Effector memory CD4-positive, alpha-beta T cell (primary cell): ENCODE results near the gene CEP131.

Experiments used
- DNase-seq, 3 donors: peaks; one replicate each; pipeline ENCODE4 v3.0.0-alpha.2; 2020
- H3K27ac ChIP-seq: 2 replicates; pipeline ENCODE4 v1.7.0; 2013; ENCODE audit warnings: mild to moderate bottlenecking, low read length, moderate library complexity; ENCODE audit not compliant: insufficient read depth, poor library complexity, severe bottlenecking
- H3K27me3 ChIP-seq: replicated peaks from 2 replicates; pipeline ENCODE4 v1.7.0; 2013; ENCODE audit warnings: mild to moderate bottlenecking, low read length; ENCODE audit not compliant: insufficient read depth, control insufficient read depth, poor library complexity, severe bottlenecking
- H3K36me3 ChIP-seq: 2 replicates; pipeline ENCODE4 v1.7.0; 2013; ENCODE audit warnings: mild to moderate bottlenecking, low read length, moderate library complexity; ENCODE audit not compliant: control insufficient read depth, insufficient read depth
- H3K4me1 ChIP-seq: 2 replicates; pipeline ENCODE4 v1.7.0; 2013; ENCODE audit warnings: low read length, mild to moderate bottlenecking; ENCODE audit not compliant: control insufficient read depth, insufficient read depth, poor library complexity, severe bottlenecking
- H3K4me3 ChIP-seq: 2 replicates; pipeline ENCODE4 v1.7.0; 2013; ENCODE audit warnings: low read length, low read depth, mild to moderate bottlenecking; ENCODE audit not compliant: insufficient read depth, poor library complexity, severe bottlenecking
- H3K9me3 ChIP-seq: 2 replicates; pipeline ENCODE4 v1.7.0; 2013; ENCODE audit warnings: mild to moderate bottlenecking, low read length, moderate library complexity; ENCODE audit not compliant: control insufficient read depth

The CEP131 gene

DNA sequence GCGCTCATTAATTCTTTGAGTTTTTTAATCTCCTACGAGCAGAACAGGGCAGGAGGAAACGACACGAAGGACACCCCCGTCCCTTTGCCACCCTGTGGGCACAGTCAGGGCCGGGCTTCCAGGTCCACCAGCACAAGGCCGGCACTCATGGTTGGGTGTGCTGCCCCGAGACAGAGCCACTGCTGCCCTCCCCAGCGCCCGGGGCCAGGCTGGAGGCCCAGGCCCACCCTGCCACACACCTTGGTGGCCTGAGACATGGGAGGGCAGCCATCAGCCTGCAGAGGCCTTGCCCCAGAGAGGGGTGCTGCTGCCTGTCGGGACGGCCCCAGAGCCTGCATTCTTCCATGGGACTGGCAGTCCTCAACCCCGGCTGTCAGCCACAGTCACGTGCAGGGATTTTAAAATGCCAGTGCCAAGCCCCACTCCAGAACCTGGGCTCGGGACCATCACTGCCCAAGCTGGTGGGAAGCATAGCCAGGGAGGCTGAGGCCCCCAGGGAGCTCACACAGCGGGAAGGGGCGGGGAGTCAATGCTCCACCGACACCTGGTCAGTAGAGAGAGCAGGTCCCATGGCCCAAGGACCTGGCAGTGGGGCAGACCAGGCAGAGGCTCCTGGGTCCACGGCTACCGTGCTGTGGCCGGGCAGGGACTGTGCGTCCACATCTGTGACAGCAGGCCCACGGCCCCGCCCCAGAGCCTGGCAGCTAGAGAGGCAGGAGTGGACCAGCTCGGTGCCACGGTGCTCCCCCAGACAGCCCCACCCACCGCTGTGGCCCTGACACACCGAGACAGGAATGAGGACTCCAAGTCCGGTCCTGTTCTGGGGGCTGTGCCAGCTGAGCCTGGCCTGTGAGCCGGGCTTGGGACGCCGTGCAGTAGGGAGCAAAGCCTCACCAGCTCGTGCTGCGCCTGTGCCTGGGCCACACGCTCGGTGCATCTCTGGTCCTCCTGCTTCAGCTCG, 27.5 kb downstream of the CEP131 start:
- Histone ChIP-seq H3K4me1 (no peaks in the 10 kb centered on the region), H3K27me3 (no peaks in the 10 kb centered on the region), H3K9me3 (no peaks in the 10 kb centered on the region), H3K27ac (no peak overlapping the region), H3K4me3 (no peak overlapping the region), H3K36me3 (no peaks in the 10 kb centered on the region)
- no peak for DNase-seq

DNA sequence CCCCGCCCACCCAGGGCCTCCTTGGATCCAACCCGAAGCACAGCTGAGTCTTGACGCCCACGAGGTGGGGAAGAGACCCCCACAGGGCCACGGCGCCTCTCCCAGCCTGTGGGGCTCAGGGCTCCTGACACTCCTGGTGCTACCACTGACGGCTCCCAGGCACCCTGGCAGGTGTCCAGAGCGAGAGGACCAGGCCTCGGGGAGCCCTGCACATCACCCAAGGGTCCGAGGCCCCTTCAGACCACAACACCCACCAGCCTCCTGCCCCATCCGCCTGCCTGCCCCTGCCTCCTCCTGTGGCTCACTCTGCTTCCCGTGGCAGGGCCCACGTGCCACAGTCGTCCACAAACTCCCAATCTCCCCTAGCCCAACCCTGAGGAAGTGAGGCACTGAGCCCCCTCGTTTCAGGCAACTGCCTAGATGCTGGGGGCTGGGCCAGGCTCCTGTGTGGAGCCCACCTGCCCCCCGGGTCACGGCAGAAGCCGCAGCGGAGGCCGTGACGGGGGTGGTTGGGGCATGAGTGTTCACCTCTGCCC, 28.5 kb downstream of the CEP131 start:
- Histone ChIP-seq H3K4me1 (no peaks in the 10 kb centered on the region), H3K4me3 (no peak overlapping the region), H3K9me3 (no peaks in the 10 kb centered on the region), H3K27ac (no peak overlapping the region), H3K27me3 (no peaks in the 10 kb centered on the region), H3K36me3 (no peaks in the 10 kb centered on the region)
- no peak for DNase-seq

DNA sequence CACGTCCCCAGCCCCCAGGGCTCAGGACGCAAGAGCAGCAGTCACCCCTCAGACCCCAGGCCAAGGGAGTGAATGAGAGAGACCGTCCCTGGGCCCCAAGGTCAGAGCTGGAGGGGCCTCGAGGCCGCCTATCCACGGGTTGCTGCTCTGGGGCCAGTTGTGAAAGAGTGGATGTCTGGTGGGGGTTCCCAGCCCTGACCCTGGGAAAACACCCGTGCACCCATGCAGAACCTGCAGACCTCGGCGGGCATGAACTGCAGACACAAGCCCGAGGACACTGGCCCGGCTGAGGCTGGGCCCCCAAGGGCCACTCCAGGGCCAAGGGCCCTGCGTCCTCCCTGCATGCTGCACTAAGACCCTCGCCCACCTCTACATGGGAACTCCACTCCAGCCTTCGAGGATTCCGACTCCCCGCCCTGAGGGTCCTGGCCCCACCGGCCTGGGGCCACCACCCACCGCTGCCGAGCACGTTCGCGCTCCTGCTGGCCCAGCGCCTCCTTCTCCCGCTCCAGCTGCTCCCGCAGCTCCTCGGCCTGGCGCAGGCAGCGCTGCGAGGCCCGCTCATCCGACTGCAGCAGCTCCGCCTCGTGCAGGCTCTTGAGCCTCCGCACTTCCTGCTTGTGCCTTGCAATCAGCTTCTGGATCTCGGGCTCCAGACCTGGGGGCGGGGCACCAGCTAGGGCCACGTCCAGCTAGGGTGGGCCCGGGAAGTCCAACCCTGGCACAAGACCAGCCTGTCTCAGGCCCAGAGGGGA, 29.1 kb downstream of the CEP131 start:
- H3K4me3 ChIP-seq: no peak overlapping the region
- DNase-seq: no peak
- no peaks in the 10 kb centered on the region for H3K36me3 ChIP-seq
- no peak overlapping the region for H3K27ac ChIP-seq
- no peaks in the 10 kb centered on the region for H3K4me1 ChIP-seq
- H3K9me3 ChIP-seq: no peaks in the 10 kb centered on the region
- H3K27me3 ChIP-seq: no peaks in the 10 kb centered on the region

DNA sequence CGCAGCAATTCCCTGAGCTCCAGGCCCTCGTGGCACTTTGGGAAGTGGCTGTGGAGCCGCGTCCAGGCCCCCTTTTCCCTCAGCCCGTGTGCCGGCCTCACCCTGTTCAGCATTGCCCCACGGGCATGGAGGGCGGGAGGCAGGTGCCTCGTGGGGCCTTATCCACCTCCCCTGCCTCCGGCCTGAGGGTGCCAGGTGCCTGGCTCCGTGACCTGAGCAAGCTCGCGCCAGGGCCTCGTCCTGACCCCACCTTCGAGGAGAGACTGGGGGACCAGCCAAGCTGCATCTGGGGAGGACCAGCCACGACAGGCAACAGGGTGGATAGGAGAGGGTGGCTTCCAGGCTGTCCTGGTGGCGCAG, 29.7 kb downstream of the CEP131 start:
- no peaks in the 10 kb centered on the region for H3K27me3 ChIP-seq
- no peak overlapping the region for H3K4me3 ChIP-seq
- H3K27ac ChIP-seq: no peak overlapping the region
- no peaks in the 10 kb centered on the region for H3K4me1 ChIP-seq
- no peaks in the 10 kb centered on the region for H3K9me3 ChIP-seq
- no peak for DNase-seq
- no peaks in the 10 kb centered on the region for H3K36me3 ChIP-seq

DNA sequence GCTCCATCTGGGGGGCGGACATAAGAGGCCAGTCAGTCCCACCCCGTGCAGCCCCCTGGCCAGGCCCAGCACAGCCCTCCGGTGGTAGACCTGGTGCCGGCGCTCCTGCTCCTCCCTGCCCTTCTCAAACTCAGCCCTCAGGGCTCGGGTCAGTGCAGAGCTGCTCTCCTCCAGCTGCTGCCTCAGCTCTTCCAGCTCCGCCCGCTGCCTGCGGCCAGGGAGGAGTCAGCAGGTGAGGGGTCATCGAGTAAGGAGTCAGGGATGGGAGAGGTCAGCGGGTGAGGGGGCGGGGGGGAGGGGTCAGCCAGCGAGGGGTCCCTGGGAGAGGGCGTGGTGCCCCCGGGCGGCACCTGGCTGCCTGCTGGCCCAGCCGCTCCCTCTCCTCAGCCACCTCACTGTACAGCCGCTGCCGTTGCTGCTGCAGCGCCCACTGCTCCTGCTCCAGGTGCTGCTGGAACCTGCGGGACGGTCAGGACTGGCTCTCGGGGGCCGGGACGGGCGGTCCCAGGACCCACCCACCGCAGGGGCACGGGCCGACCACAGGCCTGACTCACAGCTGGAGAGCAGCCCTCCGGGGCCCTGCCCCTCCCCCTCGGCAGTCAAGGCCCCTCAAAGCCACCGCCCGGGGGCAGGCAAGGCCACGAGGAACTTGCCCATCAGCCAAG, 30.2 kb downstream of the CEP131 start:
- no peak overlapping the region for H3K27ac ChIP-seq
- no peaks in the 10 kb centered on the region for H3K4me1 ChIP-seq
- H3K9me3 ChIP-seq: no peaks in the 10 kb centered on the region
- H3K27me3 ChIP-seq: no peaks in the 10 kb centered on the region
- H3K4me3 ChIP-seq: no peak overlapping the region
- no peaks in the 10 kb centered on the region for H3K36me3 ChIP-seq
- DNase-seq: no peak

DNA sequence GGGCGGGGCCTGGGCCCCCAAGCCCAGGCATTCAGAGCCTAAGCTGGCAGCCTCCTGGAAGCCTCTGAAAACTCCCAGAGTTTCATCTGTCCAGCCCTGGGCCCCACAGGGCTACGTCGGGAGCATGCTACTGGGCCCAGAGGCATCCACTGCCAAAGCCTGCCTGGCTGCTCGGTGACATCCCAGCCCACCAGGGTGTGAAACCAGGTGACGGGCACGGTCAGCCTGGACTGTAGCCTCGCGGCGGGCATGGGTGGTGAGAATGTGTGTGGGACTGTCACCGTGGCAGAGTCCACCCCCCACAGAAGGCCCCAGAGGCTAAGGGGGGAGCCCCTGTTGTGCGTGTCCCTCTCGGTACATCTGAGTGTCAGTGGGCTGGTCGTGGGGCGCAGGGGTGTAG, 31.1 kb downstream of the CEP131 start:
- Histone ChIP-seq H3K36me3 (no peaks in the 10 kb centered on the region), H3K9me3 (no peaks in the 10 kb centered on the region), H3K4me3 (no peak overlapping the region), H3K4me1 (no peaks in the 10 kb centered on the region), H3K27ac (no peak overlapping the region), H3K27me3 (no peaks in the 10 kb centered on the region)
- DNase-seq: no peak

DNA sequence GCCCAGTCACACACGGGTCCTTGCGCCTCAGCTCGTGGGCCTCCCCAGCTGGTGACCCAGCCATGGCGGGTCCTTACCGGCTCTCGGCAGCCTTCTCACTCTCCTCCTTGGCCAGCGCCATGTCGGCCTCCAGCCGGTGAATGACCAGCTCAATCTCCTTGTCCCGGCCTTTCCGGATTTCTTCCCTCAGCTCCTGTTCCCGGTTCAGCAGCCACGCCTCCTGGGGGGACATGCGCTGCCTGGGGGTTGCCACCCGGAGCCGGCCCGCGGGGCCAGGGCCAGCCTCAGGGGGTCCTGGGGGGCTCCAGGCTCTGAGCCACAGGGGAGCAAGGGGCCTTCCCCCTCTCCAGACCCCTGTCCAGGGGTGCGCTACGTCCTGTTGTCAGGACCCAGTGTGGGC, 31.6 kb downstream of the CEP131 start:
- Histone ChIP-seq H3K27me3 (no peaks in the 10 kb centered on the region), H3K36me3 (no peaks in the 10 kb centered on the region), H3K4me3 (no peak overlapping the region), H3K4me1 (no peaks in the 10 kb centered on the region), H3K9me3 (no peaks in the 10 kb centered on the region), H3K27ac (no peak overlapping the region)
- DNase-seq: no peak

DNA sequence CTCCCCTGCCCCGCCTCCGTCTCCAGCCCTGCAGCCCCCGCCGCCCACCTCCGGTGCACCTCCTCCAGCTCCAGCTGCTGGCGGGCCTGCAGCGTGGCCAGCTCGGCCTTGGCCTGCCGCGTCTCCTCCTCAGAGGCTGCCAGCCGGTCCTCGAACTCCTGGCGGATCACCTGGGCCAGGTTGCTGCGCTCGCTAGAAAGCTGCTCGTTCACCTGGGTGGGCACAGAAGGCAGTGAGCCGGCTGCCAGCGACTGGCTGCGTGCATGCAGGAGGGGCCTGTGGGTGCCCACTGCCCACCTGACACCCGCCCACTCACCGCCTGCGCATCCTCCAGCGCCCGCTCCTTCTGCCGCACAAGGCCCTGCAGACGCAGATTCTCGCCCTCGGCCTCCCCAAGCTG, 32.2 kb downstream of the CEP131 start:
- no peaks in the 10 kb centered on the region for H3K27me3 ChIP-seq

DNA sequence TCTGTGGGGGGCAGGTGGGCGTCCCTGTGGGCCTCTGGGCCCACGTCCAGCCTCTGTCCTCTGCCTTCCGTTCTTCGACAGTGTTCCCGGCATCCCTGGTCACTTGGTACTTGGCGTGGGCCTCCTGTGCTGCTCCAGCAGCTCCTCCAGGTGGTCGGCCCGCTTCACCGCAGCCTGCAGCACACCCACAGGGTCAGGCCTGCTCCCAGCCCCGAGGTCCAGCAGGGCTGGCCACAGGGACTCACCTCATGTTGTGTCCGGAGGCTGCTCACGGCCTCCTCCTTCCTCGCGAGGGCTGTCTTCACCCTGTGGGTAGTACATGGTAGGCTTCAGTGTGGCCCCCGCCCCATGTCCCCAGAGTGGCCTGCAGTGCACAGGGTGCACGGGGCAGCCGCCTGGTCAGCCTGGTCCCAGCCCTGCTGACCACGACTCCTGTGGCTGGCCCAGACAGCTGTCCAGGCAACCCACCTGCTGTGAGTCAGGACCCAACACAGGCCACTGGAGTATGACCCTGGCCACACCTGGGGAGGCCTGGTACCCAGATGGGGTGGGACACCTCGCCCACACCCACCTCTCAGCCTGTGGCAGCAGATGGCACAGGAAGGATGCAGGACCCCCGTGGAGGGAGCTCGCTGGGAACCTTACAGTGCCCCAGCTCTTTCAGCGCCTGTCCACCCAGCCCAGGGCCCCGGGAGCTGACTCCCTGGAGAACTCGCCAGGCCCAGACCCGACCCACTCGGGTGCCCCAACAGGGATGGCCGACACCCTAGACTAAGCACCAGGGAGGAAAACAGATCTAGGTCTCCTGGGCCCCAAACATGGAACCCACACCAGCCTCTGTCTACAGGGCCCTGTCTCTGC, 32.9 kb downstream of the CEP131 start:
- DNase-seq: no peak
- H3K36me3 ChIP-seq: no peaks in the 10 kb centered on the region
- no peaks in the 10 kb centered on the region for H3K9me3 ChIP-seq
- H3K27ac ChIP-seq: no peak overlapping the region
- no peak overlapping the region for H3K4me3 ChIP-seq
- no peaks in the 10 kb centered on the region for H3K27me3 ChIP-seq
- no peaks in the 10 kb centered on the region for H3K4me1 ChIP-seq

More for the DNA sequence above, 32.2 kb downstream of the CEP131 start:
- H3K9me3 ChIP-seq: no peaks in the 10 kb centered on the region
- no peak for DNase-seq
- H3K4me3 ChIP-seq: no peak overlapping the region
- no peaks in the 10 kb centered on the region for H3K4me1 ChIP-seq
- H3K27ac ChIP-seq: no peak overlapping the region
- H3K36me3 ChIP-seq: no peaks in the 10 kb centered on the region
